Activated T-helper 9 cell treated with anti-CD3 and anti-CD28 coated beads, Interleukin-2, amount 50 U/mL, for 16 hours (primary cell): ENCODE results near the gene UBAC1.
"Not testable (repeated sequence)": the region's sequence is repeated elsewhere in the genome, so short reads cannot be mapped to it uniquely, and the experiment has no call there.

ENCODE experiments used
- DNase-seq: peaks from one replicate; pipeline ENCODE4 v3.0.0-alpha.2; 2020; ENCODE audit warnings: low read depth

UBAC1 gene

GRCh38 chr9:135921749-135922310, 39.3 kb downstream of the UBAC1 start:
- no peak for DNase-seq

GRCh38 chr9:135920973-135921585, 40.1 kb downstream of the UBAC1 start:
- no peak for DNase-seq

GRCh38 chr9:135920256-135920930, 40.8 kb downstream of the UBAC1 start:
- no peak for DNase-seq

GRCh38 chr9:135919318-135919890, 41.8 kb downstream of the UBAC1 start:
- DNase-seq = no peak

- DNase-seq = not testable (repeated sequence)
Measured at GRCh38 chr9:135916227-135916626, 44.9 kb downstream of the UBAC1 start.

- no peak for DNase-seq
Measured at GRCh38 chr9:135914921-135915320, 46.3 kb downstream of the UBAC1 start.

- DNase-seq = not testable (repeated sequence)
Measured at GRCh38 chr9:135911233-135911632, 49.9 kb downstream of the UBAC1 start.

- DNase-seq = no peak
Measured at GRCh38 chr9:135910757-135911156, 50.4 kb downstream of the UBAC1 start.

- no peak for DNase-seq
Measured at GRCh38 chr9:135910216-135910615, 51.0 kb downstream of the UBAC1 start.

- DNase-seq = no peak
Measured at GRCh38 chr9:135909371-135909770, 51.8 kb downstream of the UBAC1 start.

- no peak for DNase-seq
Measured at GRCh38 chr9:135908754-135909204, 52.4 kb downstream of the UBAC1 start.

- no peak for DNase-seq
Measured at GRCh38 chr9:135908093-135908753, 53.0 kb downstream of the UBAC1 start.

GRCh38 chr9:135907431-135908092, 53.6 kb downstream of the UBAC1 start, which contains the start of gene CAMSAP1:
TSS of gene CAMSAP1 (minus strand) at chr9:135907546. CDS start at chr9:135907159, 387 bp downstream.
- DNase-seq = peak; percentile 93

- DNase-seq = no peak
Measured at GRCh38 chr9:135907006-135907430, 54.2 kb downstream of the UBAC1 start.

- no peak for DNase-seq
Measured at GRCh38 chr9:135906291-135907005, 54.7 kb downstream of the UBAC1 start.

GRCh38 chr9:135905380-135906258, 55.6 kb downstream of the UBAC1 start:
- peak; percentile 68 for DNase-seq

GRCh38 chr9:135903786-135904520, 57.2 kb downstream of the UBAC1 start:
- DNase-seq = no peak

- DNase-seq = no peak
Measured at GRCh38 chr9:135903358-135903656, 57.9 kb downstream of the UBAC1 start.

GRCh38 chr9:135902655-135903357, 58.4 kb downstream of the UBAC1 start:
- DNase-seq = no peak
